GM21737 (cell line): ENCODE results near the gene OR5D13.

ENCODE experiments used
- ATAC-seq: cut with Tn5 transposase; IDR thresholded peaks from one replicate; pipeline ENCODE4 v1.9.1; 2021; ENCODE audit warnings: mild to moderate bottlenecking, moderate library complexity; ENCODE audit not compliant: unreplicated experiment

OR5D13 gene, protein sequence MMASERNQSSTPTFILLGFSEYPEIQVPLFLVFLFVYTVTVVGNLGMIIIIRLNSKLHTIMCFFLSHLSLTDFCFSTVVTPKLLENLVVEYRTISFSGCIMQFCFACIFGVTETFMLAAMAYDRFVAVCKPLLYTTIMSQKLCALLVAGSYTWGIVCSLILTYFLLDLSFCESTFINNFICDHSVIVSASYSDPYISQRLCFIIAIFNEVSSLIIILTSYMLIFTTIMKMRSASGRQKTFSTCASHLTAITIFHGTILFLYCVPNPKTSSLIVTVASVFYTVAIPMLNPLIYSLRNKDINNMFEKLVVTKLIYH

DNA sequence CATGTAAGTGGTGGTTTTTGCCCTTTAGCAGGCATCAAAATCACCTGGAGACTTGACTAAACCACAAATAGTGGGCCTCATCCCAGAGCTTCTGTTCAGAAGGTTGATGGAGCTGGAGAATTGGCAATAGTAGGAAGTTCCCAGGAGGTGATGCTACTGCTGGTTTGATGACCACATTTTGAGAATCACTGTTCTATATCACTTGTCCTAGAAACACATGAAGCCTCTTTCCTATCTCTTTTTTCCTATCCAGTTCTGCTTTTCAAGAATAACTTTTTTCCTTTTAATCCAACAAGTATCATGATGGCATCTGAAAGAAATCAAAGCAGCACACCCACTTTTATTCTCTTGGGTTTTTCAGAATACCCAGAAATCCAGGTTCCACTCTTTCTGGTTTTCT, at the start of gene OR5D13:
Gene OR5D13, plus strand, starts transcription at position 301 of the 400 bp plus-strand sequence. Its CDS starts 0 bp downstream, at position 301.
- ATAC-seq: no peak

DNA sequence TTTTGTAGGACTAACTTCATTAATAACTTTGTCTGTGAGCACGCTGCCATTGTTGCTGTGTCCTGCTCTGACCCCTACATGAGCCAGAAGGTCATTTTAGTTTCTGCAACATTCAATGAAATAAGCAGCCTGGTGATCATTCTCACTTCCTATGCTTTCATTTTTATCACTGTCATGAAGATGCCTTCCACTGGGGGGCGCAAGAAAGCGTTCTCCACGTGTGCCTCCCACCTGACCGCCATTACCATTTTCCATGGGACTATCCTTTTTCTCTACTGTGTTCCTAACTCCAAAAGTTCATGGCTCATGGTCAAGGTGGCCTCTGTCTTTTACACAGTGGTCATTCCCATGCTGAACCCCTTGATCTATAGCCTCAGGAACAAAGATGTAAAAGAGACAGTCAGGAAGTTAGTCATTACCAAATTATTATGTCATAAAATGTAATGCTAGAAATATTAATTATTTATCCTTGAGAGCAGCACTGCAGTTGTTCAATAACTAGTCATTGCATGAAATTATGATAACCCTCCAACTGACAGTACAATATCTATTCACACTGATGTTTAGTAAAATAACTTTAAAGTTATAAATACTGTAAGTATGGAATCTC, 46.4 kb upstream of the OR5D13 start:
- ATAC-seq: no peak

DNA sequence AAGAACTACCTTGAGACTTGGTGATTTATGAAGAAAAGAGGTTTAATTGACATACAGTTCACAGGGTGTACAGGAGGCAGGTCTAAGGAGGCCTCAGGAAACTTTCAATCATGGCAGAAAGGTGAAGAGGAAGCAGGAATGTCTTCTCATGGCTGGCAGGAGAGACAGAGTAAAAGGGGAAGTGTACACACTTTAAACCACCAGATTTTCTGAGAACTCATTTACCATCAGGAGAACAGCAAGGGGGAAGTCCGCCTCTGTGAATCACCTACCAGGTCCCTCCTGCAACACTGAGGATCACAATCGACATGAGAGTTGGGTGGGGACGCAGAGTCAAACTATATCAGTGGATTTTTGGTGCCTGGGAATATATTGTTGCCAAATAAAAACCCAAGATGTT, 40.3 kb upstream of the OR5D13 start:
- no peak for ATAC-seq

DNA sequence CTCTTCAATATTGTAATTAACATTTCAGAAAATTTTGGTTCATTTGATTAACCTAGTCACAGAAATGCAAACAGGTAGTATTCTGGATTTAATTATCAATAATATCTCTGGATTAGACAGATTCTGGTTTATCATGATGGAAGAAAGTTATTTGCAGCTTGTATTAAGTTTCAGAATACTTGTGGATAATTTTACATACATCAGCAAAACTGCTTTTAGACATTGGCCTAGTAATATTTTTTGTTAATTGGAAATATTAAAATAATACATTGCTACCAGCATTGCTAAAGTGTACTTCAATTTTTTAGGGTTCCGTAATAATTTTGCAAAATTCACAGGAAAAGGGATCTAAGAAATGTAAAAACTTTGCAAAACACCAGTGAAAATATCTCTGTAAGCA, 18.4 kb downstream of the OR5D13 start:
- ATAC-seq: no peak

DNA sequence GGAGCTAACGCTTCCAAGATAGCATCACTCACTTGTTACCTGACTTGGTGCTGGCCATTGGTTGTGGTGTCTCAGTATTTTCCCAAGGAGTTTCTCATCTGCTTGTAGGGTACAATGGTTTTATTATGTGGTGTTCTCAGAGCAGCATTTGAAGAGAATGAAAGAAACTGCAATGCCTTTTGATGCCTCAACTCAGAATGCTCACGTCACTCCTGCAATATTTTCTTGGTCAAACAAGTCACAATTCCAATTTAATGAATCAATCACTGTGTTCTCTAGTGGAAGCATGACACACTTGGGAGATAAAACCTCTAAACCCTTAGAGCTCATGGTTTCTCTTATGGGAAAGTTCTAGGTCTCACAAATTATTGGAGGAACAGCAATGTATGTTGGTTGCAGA, 20.1 kb downstream of the OR5D13 start:
- ATAC-seq: no peak

DNA sequence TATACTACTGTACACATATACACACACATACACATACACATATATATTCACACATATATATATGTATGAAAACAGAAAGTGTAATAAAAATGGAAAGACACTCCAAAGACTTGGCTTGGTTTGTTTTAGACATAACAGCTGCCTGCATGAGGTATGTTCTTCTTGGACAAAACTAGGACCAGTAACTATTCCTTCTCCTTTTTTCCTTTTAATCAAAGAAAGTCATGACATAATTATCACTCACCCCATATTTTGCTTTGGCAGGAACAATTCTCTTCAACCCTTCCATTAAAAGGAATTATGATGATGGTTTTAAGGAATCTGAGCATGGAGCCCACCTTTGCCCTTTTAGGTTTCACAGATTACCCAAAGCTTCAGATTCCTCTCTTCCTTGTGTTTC, 22.0 kb downstream of the OR5D13 start, which contains the start of gene OR5D14:
Gene OR5D14, plus strand, starts transcription at position 301 of the 400 bp plus-strand sequence. Its CDS starts 0 bp downstream, at position 301.
- ATAC-seq: no peak

DNA sequence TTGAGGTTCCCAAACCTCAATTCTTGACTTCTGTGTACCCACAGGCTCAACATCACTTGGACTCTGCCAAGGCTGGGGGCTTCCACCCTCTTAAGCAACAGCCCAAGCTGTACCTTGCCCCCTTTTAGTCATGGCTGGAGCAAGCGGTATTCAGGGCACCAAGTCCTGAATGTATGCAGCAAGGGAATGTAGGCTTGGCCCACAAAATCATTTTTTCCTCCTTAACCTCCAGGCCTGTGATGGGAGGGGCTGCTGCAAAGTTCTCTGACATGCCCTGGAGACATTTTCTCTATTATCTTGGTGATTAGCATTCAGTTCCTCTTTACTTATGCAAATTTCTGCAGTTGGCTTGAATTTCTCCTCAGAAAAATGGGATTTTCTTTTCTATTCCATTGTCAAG, 33.0 kb downstream of the OR5D13 start:
- no peak for ATAC-seq

DNA sequence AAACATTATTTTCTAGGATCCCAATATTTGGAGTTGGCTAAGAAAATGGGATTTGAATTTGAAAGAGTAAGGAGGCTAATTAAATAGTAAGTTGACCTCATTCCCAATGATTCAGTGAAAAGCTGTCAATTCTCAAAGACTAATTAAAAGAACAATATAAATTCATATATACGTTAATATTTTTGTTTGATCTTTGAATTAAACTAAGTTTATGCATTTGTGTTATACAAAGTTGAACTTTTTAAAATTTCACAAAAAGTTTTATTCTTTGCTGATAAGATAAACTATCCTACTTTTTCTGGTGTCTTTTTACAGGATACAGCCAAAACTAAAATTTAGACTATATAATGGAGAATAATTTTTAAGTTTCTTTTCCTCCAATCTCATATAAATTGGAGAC, 37.8 kb downstream of the OR5D13 start, which contains the start of gene OR5L1:
Gene OR5L1, plus strand, starts transcription at position 301 of the 400 bp plus-strand sequence. CDS start 100 bp downstream, outside the sequence.
- ATAC-seq: no peak

DNA sequence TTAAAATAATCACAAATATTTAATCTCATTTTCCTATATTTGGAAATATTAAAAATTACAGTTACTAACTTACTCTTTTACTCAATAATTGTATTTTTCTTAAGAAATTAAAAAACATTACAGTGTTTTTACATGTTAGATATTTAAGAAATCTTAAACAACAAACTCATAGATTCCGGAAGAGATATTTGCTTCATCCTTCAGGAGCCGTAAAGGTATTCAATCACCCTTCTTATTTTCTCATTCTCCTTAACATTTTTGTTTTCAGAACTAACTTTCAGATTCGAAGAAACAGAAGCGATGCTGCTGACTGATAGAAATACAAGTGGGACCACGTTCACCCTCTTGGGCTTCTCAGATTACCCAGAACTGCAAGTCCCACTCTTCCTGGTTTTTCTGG, 46.1 kb downstream of the OR5D13 start, which contains the start of gene OR5D18:
Gene OR5D18, plus strand, starts transcription at position 301 of the 400 bp plus-strand sequence. Its CDS starts 0 bp downstream, at position 301.
- no peak for ATAC-seq
